T-helper 17 cell (primary cell): ENCODE data around the gene TDRD15. TPM values are rescaled to one million over a fixed set of nuclear protein-coding genes. Genes with fewer than 3 reads are reported as not detected.

ENCODE experiments used
- ATAC-seq: fragments of 150-1000 bp; cut with Tn5 transposase; 2 replicates; pipeline ENCODE4 v1.10.0; 2021; ENCODE audit warnings: mild to moderate bottlenecking, moderate library complexity
- DNase-seq, 3 donors: peaks; one replicate each; pipeline versions ENCODE4 v3.0.0 to v3.0.0-alpha.2; 2020 to 2021
- H3K9me3 ChIP-seq: one replicate; pipeline ENCODE4 v1.7.0; 2013; ENCODE audit warnings: low read length, mild to moderate bottlenecking; ENCODE audit not compliant: control insufficient read depth, poor library complexity, severe bottlenecking
- H3K27ac Mint-ChIP-seq: one replicate; pipeline ENCODE4 v1.8.0; 2022; ENCODE audit warnings: mild to moderate bottlenecking, moderate library complexity, mixed read lengths
- H3K27me3 Mint-ChIP-seq: one replicate; pipeline ENCODE4 v1.8.0; 2022; ENCODE audit warnings: mixed read lengths
- H3K36me3 Mint-ChIP-seq: one replicate; pipeline ENCODE4 v1.8.0; 2022; ENCODE audit warnings: low read depth, mixed read lengths
- H3K4me1 Mint-ChIP-seq: one replicate; pipeline ENCODE4 v1.8.0; 2022; ENCODE audit warnings: mild to moderate bottlenecking, mixed read lengths
- H3K4me3 Mint-ChIP-seq: one replicate; pipeline ENCODE4 v1.8.0; 2022; ENCODE audit warnings: mild to moderate bottlenecking, moderate library complexity, mixed read lengths
- total RNA-seq, 4 donors: library from RNA in 2 of 4; stranded (reverse) in 2 of 4; gene quantifications; one replicate each; pipeline ENCODE4 v1.2.3 and lab custom pipeline; 2022 to 2026

The TDRD15 gene
- total RNA-seq, 2 donors from 2014 or later: 0.13 TPM; not detected in 1

DNA sequence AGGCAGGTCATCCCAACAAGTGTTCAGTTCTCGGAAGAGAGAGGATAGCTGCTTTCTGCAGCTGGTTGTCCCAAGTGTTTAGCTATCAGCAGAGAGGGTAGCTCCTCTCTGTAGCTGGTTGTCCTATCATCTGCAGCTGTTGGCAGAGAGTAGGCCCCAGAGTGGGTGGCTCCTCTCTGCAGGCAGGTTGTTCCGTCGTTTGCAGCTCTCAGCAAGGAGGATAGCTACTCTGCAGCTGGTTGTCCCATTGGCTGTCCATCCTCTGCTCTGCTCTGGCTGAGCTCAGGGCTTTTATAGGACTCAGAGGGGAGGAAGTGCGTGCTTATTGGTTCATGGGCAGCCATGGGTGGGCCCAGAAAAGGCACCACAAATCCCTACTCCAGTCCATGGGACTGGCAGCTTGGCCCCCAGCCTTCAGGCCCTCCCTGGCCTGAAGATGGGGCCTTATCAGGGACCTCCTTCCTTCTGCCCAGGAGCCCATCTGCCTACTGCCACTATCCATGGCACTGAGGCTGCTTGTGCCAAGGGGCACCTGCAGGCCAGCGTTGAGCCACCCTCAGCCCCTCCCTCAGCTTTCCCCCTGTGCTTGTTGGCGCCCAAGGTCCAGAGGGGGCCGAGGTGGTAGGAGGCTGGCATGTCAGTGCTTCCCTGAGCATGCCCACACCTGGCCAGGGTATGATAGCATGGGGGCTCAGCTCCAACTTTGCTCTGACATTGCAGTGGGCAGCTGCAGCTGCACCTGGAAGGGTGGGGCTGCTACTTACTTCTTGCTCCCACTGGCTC, 38.3 kb downstream of the TDRD15 start:
- no peak overlapping the region for H3K4me3 Mint-ChIP-seq

DNA sequence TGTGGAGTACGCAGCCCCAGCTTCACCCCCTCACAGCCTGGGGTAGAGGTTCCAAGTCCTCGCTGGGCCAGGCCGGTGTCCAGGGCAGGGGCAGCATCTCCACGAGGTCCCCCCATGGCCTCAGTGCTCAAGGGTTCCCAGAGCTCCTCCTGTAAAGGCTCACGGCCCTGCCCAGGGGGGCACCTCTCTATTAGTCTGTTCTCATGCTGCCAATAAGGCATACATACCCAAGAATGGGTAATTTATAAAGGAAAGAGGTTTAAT, 38.8 kb downstream of the TDRD15 start:
- Mint-ChIP-seq H3K4me1 (no peaks in the 10 kb centered on the region), H3K4me3 (no peak overlapping the region)
- DNase-seq: no peak

More for the DNA sequence above, 38.3 kb downstream of the TDRD15 start:
- DNase-seq (no peak), ATAC-seq (no peak)
- no peaks in the 10 kb centered on the region for H3K4me1 Mint-ChIP-seq
- no peaks in the 10 kb centered on the region for H3K36me3 Mint-ChIP-seq
- no peak overlapping the region for H3K27ac Mint-ChIP-seq
- no peaks in the 10 kb centered on the region for H3K27me3 Mint-ChIP-seq
- no peaks in the 10 kb centered on the region for H3K9me3 ChIP-seq

DNA sequence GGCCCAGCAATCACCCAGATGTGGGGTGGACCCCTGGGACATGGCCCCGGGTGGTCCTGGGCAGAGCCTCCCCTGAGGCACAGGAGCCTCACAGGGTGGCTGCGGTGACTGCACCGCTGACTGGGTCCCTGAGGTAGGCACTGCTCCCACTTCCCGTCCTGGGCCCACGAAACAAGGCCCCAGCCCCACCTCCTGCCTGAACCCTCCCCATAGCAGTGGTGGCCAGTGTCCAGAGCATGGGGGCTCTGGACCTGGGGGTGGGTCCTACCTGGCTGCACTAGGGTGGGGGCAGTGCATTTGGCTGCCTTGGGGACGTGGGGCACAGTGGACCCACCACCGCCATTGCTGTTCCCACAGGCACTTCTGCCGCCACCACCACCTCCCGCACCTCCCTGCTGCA, 39.4 kb downstream of the TDRD15 start:
- Mint-ChIP-seq H3K27me3 (no peaks in the 10 kb centered on the region), H3K4me1 (no peaks in the 10 kb centered on the region), H3K27ac (no peak overlapping the region), H3K36me3 (no peaks in the 10 kb centered on the region), H3K4me3 (no peak overlapping the region)
- no peaks in the 10 kb centered on the region for H3K9me3 ChIP-seq
- ATAC-seq: no peak
- no peak for DNase-seq

More for the DNA sequence above, 38.8 kb downstream of the TDRD15 start:
- Mint-ChIP-seq H3K27ac (no peak overlapping the region), H3K27me3 (no peaks in the 10 kb centered on the region), H3K36me3 (no peaks in the 10 kb centered on the region)
- ATAC-seq: no peak
- H3K9me3 ChIP-seq: no peaks in the 10 kb centered on the region

DNA sequence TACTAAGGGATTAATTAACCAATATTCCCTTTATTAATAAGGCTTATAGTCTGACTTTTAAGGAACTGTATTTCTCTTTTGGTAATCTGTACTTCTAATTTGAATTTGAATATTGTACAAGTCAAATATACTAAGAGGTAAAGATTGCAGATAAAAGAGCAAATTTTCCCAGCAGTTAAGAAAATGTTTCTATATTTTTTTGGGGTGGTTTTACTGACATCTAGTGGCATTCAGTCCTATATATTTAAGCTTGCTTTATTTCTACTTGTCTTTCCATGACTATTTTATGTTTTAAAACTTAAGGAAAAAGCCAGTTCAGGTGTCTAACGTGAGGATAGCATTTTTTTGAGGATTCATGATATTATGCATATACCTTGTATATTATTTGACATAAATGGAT, 41.6 kb downstream of the TDRD15 start:
- H3K4me1 Mint-ChIP-seq: no peaks in the 10 kb centered on the region
- H3K27me3 Mint-ChIP-seq: no peaks in the 10 kb centered on the region
- H3K36me3 Mint-ChIP-seq: no peaks in the 10 kb centered on the region
- no peak overlapping the region for H3K27ac Mint-ChIP-seq
- no peaks in the 10 kb centered on the region for H3K9me3 ChIP-seq
- DNase-seq (no peak), ATAC-seq (no peak)
- H3K4me3 Mint-ChIP-seq: no peak overlapping the region

DNA sequence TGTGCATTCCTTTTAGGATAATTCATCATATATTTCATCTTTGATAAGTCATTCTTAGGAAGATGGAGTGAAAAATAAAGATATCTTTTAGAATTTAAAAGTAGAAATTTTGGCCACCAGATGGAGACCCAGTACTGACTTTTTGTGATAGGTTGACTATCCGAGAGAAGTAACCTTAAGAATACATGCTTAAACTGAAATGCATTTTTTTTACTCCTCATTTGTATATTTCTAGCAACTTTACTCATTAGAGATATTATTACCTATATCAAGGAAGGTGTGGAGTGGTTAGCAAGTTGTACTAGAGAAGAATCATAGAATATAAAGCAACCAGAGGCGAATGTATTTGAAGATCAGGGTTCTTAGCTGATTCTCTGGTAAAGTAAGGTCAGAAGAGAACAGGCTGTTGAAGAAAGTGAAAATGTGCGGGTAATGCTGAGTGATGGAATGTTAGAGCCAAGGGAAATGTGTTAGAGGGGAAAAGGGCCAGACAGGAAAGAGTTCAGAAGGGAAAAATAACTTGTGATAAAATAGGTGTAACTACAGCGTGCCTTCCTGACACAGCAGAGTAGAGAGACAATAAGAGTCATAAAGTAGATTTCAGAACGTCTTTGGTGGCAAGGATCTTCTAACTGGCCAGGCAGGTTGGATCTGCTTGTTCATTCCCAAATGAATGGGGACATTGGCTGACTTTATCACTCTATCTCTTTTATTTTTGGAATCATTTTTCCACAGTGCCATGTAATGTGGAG, 52.3 kb downstream of the TDRD15 start:
- DNase-seq (no peak), ATAC-seq (no peak)
- H3K27ac Mint-ChIP-seq: no peak overlapping the region
- no peaks in the 10 kb centered on the region for H3K36me3 Mint-ChIP-seq
- H3K9me3 ChIP-seq: no peaks in the 10 kb centered on the region
- no peak overlapping the region for H3K4me3 Mint-ChIP-seq
- no peaks in the 10 kb centered on the region for H3K27me3 Mint-ChIP-seq
- H3K4me1 Mint-ChIP-seq: no peaks in the 10 kb centered on the region

DNA sequence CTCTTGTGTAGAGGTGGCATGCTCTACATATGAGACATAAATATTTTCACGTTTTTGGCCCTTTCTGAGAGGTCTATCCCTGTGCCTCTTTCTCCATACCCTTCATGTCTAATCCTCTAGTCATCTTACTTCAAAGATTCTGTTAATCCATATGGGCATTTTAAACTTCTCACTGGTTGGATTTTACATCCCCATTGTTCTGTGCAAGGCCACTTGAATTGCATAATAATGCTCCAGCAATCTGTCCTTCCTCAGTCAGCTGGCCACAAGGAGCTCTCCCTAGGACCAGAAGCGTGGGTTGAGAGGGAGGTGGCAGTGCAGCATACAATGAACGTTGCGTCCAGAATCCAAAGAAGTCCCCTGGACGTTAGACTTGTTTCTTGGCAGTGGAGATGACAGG, 58.2 kb downstream of the TDRD15 start:
- no peak overlapping the region for H3K4me3 Mint-ChIP-seq
- no peaks in the 10 kb centered on the region for H3K27me3 Mint-ChIP-seq
- no peak overlapping the region for H3K27ac Mint-ChIP-seq
- ATAC-seq: no peak
- H3K4me1 Mint-ChIP-seq: no peaks in the 10 kb centered on the region
- H3K9me3 ChIP-seq: no peaks in the 10 kb centered on the region
- DNase-seq: no peak
- H3K36me3 Mint-ChIP-seq: no peaks in the 10 kb centered on the region

DNA sequence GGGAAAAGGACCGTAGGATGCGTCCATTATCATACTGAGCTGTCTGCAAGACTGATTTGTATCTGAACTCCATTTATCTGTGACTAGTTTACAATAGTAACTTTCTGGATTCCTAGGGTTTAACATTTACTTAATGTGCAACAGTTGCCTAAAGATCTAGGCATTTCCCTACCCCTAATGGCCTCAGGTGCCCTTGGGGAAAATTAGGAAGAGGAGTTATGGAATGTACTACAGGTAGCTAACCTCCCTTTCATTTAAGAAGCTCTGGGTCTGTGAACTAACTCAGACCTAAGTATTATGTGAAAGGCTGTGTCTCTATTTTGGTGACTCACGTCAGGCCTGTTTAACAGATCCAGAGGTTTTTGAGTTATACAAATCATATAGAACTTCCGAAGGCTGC, 59.5 kb downstream of the TDRD15 start:
- DNase-seq (no peak), ATAC-seq (no peak)
- H3K36me3 Mint-ChIP-seq: no peaks in the 10 kb centered on the region
- H3K4me3 Mint-ChIP-seq: no peak overlapping the region
- H3K27me3 Mint-ChIP-seq: no peaks in the 10 kb centered on the region
- no peaks in the 10 kb centered on the region for H3K9me3 ChIP-seq
- no peak overlapping the region for H3K27ac Mint-ChIP-seq
- H3K4me1 Mint-ChIP-seq: no peaks in the 10 kb centered on the region

DNA sequence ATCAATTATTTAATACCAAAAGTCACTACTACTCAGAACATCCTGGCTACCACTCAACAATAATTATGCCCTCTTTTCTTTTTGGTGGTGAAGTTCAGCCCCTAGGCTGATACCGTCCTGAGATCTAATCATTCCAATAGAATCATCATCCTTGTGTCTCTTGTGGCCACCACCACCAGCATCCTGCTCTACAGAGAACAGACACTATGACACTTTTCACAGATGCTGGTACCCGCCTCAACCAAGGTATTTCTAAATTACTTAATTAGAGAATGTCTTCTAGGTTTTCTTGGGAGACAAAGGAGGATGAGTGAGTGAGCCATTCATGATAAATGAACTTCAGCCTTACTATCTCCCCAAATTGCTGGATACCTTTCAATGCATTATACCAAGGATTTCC, 60.0 kb downstream of the TDRD15 start:
- Mint-ChIP-seq H3K27ac (no peak overlapping the region), H3K4me1 (no peaks in the 10 kb centered on the region), H3K27me3 (no peaks in the 10 kb centered on the region), H3K4me3 (no peak overlapping the region), H3K36me3 (no peaks in the 10 kb centered on the region)
- ATAC-seq (no peak), DNase-seq (no peak)
- H3K9me3 ChIP-seq: no peaks in the 10 kb centered on the region

DNA sequence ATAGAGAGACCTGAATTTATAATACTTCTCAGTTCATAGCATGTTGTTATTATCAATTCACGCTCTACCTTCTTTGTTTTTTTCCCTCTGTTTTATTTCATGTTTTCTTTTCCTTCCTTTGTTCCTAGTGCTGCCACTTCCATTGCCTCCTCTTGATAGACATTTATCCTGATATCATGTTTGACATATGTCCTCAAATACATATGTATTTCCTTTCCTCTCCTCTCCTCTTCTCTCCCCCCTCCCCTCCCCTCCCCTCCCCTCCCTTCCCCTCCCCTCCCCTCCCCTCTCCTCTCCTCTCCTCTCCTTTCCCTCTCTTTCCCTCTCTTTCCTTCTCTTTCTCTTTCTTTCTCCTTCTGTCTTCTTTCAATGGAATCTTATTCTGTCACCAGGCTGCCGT, 67.8 kb downstream of the TDRD15 start:
- ATAC-seq (no peak), DNase-seq (no peak)
- Mint-ChIP-seq H3K4me3 (no peak overlapping the region), H3K36me3 (no peaks in the 10 kb centered on the region), H3K27me3 (no peaks in the 10 kb centered on the region), H3K27ac (no peak overlapping the region), H3K4me1 (no peaks in the 10 kb centered on the region)
- no peaks in the 10 kb centered on the region for H3K9me3 ChIP-seq

Other genes with a start within 250 kb of the TDRD15 start
- not detected for gene APOB, start 79.9 kb upstream of the TDRD15 start, total RNA-seq